RWPE1 (cell line): ENCODE measurements around the gene GLIS1.

Source experiments
- CTCF ChIA-PET: fragments of 350-600 bp; sonication (Branson Sonifier 250); formaldehyde crosslinking; extraction: SDS; loops from one replicate; lab custom pipeline; 2021; lab: Yijun Ruan, JAX
- POLR2A ChIA-PET: fragments of 400-600 bp; formaldehyde crosslinking; extraction: SDS; loops from one replicate; lab custom pipeline; 2020; ENCODE audit warnings: antibody characterized with exemption; ENCODE audit not compliant: low non-redundant PET; lab: Yijun Ruan, JAX
- DNase-seq: peaks from one replicate; pipeline ENCODE4 v3.0.0; 2012; ENCODE audit warnings: low spot score
- H3K27ac ChIP-seq: fragments of 450-650 bp; 2 replicates; pipeline ENCODE4 v1.5.1; 2017
- TF ChIP-seq, protein P1 (sequence below): fragments of 450-650 bp; conservative IDR thresholded peaks from 2 replicates; pipeline ENCODE4 v1.5.1; 2017; ENCODE audit warnings: low read depth, mild to moderate bottlenecking

GLIS1 gene

DNA sequence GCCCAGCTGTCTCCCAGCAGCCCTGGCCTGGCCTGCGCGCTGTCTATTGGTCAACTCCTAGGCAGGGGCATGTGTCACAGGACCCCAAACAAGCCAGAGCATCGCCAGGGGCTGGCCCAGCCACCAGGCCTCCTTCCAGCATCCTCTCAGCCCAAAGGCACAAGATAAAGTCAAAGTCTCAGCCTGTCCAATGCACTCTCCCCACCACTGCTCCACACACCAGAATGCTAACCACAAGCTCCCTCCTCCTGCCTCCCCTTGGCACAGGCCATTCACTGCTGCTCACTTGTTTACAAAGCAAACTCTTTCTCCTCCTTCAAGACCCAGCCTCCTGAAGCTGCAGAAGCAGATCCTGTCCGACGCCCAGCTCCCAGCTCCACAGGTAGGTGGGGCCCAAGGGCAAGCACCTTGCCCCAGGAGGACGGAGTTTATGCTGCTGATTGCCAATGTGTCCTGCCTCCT, 146.4 kb downstream of the GLIS1 start:
- POLR2A ChIA-PET: no interaction called here
- no peak overlapping the region for H3K27ac ChIP-seq
- CTCF ChIA-PET: no interaction called here
- no peak for DNase-seq
- TF ChIP-seq, protein P1, sequence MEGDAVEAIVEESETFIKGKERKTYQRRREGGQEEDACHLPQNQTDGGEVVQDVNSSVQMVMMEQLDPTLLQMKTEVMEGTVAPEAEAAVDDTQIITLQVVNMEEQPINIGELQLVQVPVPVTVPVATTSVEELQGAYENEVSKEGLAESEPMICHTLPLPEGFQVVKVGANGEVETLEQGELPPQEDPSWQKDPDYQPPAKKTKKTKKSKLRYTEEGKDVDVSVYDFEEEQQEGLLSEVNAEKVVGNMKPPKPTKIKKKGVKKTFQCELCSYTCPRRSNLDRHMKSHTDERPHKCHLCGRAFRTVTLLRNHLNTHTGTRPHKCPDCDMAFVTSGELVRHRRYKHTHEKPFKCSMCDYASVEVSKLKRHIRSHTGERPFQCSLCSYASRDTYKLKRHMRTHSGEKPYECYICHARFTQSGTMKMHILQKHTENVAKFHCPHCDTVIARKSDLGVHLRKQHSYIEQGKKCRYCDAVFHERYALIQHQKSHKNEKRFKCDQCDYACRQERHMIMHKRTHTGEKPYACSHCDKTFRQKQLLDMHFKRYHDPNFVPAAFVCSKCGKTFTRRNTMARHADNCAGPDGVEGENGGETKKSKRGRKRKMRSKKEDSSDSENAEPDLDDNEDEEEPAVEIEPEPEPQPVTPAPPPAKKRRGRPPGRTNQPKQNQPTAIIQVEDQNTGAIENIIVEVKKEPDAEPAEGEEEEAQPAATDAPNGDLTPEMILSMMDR: no peak

DNA sequence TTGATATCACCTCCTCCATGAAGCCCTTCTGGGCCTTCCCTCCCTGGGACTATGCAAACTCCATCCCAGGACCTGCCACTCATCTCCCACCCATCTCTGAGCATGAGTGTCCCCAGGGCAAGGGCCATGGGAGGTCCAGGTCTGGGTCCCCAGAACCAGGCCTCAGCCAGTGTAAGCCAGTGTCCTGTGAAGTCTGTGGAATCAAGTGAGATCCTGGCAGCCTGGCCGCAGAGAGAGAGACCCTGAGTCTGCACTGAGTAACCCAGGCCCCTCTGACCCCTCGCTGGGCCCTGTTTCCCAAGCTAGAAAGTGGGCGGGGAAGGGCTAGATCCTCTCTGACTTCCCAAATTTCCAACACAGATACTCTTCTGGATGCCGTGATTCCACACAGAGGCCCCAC, 147.0 kb downstream of the GLIS1 start:
- DNase-seq: no peak
- no peak overlapping the region for H3K27ac ChIP-seq
- POLR2A ChIA-PET: no interaction called here
- CTCF ChIA-PET: no interaction called here
- TF ChIP-seq, protein P1: no peak

DNA sequence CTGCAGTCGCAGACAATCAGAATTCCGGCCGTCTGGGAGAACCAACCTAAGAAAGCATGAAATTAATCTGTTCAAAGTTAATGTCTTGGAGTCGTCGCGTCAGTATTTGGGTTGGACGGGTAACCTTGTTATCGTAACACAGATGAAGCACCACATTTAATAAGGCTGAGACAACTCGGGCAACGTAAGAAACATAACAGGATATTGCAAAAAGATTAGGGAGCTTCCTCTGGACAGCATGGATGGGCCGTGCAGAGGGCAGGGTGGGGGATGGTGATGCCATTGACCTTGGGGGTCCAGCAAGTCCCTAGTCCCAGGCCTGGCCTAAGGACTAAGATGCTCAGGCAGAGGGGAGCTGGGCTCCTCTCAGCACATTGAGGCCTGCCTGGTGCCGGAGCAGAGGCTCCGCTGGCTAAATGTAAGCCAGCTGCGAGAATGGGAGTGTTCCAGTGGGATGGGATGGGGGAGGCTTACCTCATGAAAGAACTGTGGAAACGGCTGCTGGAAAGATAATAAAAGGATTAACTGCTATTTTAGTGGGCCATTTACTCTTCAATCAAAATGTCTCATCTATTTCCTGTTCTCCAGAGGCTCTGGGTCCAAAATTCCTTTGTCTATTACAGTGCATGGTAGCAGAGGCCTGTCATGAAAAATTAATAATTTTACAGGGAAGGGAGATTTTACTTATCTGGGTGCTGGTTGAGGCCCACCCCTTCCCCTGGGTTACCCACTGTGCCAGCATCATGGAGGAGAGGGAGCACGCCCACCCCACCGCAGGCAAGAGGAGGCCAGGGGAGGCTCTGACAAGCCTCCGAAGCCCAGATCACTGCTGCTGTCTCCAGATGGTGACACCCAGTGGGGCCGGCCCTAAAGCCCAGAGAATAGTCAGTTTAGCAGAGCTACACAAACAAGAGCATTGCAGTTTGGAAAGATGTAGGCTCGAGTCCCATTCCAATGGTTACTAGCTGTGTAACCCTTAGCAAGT, 148.1 kb downstream of the GLIS1 start:
- no peak overlapping the region for H3K27ac ChIP-seq
- POLR2A ChIA-PET: no interaction called here
- DNase-seq: no peak
- TF ChIP-seq, protein P1: no peak
- CTCF ChIA-PET: interaction anchor here (0.6 to 1.0 kb wide), 2 partner anchors 21 to 221 kb away, joined by 3 read pairs; no protein-coding TSS in a partner anchor

DNA sequence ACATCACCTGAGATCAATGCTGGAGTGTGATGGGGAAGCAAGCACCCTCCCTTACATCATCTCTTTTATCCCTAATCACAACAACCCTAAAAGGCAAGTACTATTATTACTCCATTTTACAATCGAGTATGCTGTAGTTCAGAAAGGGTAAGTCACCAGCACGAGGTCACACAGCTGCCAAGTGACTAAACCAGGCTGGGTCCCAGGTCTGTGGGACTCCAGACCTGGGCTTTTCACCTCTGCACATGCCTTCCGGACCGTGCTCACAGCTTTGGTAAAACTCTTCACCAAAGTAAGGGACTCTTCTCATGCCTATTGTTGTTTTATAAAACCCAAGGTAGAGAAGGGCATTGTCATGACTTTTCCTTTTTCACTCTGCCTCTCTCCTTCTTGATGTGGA, 148.9 kb downstream of the GLIS1 start:
- CTCF ChIA-PET: interaction anchor here (0.6 to 1.0 kb wide), 2 partner anchors 21 to 221 kb away, joined by 3 read pairs; no protein-coding TSS in a partner anchor
- DNase-seq: no peak
- no peak overlapping the region for H3K27ac ChIP-seq
- TF ChIP-seq, protein P1: no peak
- POLR2A ChIA-PET: no interaction called here

DNA sequence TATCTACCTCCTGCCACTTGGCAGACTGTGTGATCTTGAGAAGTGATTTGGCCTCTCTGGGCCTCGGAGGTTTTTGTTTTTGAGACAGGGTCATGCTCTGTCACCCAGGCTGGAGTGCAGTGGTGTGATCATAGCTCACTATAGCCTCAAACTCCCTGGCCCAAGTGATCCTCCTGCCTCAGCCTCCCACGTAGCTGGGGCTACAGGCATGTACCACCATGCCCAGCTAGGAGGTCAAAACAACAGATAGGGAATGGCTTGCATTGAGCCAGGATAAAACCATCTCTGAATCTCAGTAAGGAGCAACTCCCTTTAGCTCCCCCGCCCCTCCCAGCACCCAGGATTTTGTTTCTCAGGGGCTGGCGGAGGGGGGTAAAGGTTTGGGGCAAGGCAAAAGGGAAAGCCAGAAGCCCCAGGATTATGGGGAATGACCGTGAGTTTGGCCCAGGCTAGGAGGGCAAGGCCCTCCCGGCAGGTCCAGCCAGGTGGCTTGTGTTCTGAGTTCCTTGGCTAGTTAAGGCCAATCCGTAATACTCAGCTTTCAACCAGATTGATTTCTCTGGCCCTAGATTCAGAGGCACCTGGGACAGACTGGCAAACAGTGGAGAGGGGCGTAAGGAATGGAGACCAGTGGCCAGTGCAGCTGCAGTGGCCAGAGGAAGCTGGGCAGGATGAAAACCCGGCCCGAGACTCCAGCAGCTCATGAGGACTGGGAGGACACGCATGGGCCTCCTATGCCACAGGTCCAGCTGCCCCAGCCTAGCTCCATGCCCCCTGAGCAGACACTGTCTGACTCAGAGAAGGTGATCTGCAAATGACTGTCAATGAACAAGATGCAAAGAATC, 149.7 kb downstream of the GLIS1 start:
- ChIA-PET CTCF (no interaction called here), POLR2A (no interaction called here)
- DNase-seq: no peak
- TF ChIP-seq, protein P1: no peak
- no peak overlapping the region for H3K27ac ChIP-seq

DNA sequence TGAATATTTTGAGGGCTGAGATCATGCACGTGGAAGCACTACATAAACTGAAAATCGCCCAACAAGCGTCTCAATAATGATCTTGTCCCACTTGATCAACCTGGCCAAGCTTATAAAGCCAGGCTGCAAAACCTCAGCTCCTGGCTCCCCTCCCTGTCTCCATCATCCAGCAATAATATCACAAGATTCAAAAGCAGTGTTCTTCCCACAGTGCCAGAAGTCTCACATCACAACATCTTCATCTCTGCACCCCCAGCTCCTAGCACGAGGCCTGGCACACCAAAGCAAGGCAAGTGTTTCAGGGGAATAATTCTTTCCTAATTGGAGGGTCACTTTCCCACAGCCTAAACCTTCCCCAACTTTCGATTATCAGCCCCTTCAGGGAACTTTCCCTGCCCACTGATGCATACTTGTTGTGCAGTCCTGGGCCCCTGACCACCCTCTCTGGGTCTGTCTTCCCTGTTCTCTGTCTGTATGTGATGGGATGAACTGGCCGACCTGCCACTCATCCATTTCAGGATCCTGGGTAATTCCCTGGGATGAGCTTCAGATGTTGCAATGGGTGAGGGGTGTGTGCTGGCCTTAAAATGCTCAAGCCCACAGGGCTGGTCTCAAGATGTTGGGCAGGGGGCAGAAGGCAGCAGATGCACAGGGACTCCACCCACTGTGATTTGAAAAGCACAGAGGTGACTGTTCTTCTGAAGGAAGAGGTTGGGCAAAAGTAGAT, 150.7 kb downstream of the GLIS1 start:
- DNase-seq: no peak
- ChIA-PET CTCF (no interaction called here), POLR2A (no interaction called here)
- TF ChIP-seq, protein P1: no peak
- H3K27ac ChIP-seq: no peak overlapping the region
